Kidney tubule cell (primary cell): ENCODE data around the gene ZNF566.
A peak's percentile ranks its signal among the peaks of the same experiment; 100 is the strongest.
"Not testable (repeated sequence)": the region's sequence is repeated elsewhere in the genome, so short reads cannot be mapped to it uniquely, and the experiment has no call there.

Experiments used
- DNase-seq: peaks from one replicate; pipeline ENCODE4 v3.0.0-alpha.2; 2018; ENCODE audit warnings: low spot score

ZNF566 gene

DNA sequence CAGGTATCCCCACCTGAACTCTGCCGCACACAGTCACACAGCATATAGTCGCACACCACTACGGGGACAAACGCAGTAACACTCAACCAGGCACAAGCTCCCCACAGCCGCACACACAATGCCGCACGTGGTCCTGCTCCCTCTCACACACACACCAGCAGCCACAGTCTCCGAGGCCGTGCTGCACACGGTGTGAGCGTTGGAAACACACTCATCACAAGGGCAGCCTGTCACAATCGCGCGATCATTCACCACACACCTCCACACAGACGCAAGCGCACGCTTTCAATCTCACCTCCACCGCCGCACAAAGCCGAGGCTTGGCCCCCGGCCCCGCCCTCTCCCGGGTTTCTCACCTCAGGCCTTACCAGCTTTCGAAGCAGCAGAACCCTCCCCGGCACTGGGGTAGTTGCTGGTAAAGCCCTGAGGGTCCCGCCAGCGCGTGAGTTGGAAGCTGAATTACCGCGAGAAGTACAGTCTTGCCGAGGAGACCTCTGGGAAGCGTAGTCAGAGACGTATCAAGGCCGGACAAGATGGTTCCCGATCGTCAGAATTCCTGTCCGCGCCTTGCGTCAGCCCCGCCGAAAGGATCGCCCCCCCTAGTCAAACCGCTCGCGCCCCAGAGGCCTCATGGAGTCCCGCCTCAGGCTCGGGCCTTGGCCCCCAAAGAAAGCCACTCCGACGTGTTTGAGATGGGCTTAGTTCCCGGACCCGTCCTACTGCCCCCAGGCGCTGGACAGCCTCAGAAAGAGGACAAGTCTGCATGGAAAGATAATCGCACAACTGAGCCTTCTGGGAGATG is at the start of gene ZNF566:
ZNF566 (minus strand) TSS at position 444 of the 802 bp plus-strand sequence. CDS start 13,004 bp downstream, outside the sequence.
- DNase-seq: peak; percentile 97

DNA sequence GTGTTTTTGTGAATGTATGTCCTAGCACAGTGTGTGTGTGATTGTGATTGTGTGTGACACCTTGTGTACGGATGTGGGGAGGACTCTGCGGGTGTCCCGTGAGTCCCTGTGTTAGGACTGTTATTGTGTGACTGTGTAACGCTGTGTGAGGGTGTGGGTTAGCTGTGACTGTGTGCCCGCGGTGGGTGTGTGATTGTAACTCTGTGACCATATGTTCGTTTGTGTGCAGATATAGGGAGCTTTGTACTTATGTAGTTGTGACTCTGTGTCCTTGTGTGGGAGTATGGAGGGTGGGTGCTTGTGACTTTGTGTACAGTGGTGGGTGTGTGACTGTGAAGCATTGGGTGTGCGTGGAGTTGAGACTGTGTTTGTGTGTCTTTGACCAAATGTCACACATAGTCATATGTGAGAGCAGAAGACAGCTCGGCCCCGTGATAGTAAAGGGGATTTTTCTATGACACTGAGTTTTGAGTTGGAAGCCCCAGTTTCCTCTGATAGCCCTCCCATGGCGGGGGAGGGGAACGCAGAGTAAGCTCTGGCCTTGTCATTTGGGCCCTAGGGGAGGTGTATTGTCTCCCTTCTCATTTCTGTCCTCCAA is 39.7 kb upstream of the ZNF566 start:
- no peak for DNase-seq

DNA sequence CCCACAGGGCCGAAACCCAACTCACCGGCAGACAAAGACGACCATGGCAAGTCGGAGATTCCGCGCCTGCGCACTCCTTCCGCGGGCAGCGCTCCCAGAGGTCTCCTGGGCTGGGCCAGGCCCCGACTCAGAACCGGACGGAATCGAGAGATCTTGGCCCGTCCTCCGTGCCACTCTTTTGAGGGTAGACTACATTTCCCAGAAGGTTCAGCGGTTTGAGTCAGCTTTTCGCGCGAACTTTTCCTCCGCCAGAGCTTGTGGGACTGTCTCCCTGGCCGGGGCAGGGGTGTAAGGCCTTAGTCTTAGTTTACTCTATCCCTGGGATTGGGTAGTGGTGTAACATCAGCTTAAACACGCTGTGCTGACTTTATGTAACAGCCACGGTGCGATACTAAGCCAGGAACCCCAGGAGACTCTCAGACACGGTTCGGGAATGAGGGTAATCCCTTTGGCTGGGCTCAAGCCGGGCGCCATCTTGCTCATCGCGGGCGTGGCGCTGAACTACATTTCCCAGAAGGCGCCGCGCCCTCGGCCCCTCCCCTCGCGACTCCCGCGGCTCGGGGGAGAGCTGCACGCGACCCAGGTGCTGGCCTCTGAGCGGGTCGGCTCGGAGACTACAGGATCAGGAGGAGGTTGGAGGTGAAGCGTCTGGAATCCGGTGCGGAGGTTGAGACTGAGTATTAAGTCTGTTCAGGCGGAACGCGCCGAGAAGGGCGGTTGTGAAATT is 39.0 kb upstream of the ZNF566 start, which contains the start of gene ZNF260:
ZNF260 (minus strand) TSS at position 78 of the 727 bp plus-strand sequence. CDS start 13,033 bp downstream, outside the sequence.
- peak; percentile 94 for DNase-seq

DNA sequence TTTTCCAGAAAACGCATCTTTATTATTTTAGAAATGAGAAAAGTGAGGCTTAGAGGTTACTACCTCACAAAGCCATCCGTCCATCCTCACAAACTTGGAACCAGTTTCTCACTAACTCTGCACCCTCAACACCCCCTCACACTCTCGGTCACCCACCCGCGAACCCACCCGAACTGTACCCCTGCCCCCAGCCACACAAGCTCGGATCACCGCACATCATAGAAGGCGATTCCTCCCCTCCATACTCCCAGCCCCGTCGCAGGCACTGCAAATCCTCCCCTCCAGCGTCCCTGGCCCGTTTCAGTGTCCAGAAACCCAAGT is 38.5 kb upstream of the ZNF566 start:
- no peak for DNase-seq

DNA sequence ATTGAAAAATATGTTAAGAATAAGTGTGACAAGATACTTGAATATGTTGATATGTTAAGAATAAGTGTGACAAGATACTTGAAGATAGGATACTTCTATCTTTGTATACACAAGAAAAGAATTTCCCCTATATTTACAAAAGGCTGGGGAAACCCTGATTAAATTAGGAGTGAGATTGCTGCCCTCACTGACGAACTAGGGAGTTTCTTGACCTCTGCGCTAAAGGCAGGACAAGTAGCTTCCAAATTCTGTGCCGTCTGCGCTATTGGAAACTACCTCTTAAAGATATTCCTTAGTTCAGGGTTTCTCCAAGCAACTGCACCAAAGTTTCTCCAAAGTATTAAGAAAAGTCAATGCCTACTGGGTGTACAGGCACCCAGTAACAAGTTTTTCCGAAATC is 38.0 kb upstream of the ZNF566 start:
- peak; percentile 17 for DNase-seq

DNA sequence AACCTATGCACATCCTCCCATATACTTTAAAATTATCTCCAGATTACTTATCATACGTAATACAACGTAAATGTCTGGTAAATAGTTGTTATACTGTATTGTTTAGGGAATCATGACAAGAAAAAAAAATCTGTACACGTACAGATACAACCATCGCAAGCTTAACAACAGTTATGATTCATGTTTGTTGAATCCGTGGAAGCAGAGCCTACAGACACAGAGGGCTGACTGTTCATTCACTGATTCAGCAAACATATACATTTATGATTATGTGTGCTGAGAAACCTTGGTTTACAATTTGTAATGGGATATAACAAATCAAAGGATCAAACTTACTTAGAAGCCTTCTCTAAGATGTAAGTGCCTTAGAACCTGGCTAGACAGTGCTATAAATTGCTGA is 37.2 kb upstream of the ZNF566 start:
- DNase-seq: peak; percentile 11

DNA sequence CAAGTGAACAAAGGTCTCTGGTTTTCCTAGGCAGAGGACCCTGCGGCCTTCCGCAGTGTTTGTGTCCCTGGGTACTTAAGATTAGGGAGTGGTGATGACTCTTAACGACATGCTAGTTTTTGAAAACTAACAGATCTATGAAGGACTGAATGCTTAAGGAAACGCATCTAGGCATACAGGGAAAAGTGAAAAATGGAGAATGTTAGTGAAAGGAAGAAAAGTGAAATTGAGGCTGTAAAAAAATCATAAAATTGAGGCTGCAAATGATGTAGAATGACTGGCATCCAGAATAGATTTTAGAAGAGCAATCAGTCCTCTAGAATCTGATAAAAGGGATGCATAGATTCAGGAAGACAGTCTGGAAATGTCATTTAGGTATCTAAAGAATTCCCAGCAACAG is 35.3 kb upstream of the ZNF566 start:
- no peak for DNase-seq

DNA sequence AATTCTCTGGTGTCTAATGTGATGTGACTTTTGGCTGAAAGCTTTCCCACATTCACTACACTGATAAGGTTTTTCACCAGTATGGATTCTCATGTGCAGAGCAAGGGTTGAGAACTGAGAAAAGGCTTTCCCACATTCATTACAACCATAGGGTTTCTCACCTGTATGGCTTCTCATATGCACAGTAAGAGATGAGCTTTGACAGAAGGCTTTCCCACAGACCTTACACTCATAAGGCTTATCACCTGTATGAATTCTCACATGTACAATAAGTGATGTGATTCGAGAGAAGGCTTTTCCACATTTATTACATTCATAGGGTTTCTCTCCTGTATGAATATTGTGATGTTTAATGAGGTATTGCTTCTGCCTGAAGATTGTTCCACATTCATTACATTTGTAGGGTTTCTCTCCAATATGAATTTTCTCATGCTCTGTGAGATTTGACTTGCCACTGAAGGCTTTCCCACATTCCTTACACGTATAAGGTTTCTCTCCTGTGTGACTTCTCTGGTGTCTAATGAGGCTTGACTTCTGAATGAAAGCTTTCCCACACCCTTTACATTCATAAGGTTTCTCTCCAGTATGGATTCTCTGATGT is 24.8 kb upstream of the ZNF566 start:
- no peak for DNase-seq

DNA sequence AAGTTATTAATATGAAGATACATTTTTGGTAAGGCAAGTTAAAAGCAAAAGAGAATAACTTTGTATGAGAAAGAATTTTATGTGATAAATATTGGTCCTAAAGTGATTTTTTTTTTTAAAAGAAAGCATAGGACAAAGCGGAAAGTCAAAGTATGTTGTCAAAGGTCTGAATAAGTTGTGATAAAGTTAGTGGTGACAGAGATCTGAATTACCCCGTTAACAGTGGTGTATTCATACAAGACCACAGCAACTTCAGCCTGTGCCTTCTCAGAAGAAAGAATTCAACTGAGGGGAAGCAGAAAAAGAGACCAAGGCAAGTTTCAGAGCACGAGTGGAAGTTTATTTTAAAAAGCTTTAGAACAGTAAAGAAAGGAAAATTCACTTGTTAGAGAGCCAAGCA is 19.0 kb upstream of the ZNF566 start:
- DNase-seq: no peak

DNA sequence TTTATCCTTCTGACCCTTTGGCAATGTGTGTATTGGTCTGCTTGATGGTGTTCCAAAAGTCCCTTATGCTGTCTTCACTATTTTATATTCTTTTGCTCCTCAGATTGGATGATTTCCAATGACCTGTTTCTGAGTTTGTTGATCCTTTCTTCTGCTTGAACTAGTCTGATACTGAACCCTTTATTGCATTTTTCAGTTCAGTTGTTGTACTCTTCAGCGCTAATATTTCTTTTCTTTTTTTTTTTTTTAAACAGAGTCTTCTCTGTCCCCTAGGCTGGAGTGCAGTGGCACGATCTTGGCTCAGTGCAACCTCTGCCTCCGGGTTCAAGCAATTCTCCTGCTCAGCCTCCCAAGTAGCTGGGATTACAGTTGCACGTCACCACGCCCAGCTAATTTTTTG is 12.6 kb upstream of the ZNF566 start:
- DNase-seq: no peak

DNA sequence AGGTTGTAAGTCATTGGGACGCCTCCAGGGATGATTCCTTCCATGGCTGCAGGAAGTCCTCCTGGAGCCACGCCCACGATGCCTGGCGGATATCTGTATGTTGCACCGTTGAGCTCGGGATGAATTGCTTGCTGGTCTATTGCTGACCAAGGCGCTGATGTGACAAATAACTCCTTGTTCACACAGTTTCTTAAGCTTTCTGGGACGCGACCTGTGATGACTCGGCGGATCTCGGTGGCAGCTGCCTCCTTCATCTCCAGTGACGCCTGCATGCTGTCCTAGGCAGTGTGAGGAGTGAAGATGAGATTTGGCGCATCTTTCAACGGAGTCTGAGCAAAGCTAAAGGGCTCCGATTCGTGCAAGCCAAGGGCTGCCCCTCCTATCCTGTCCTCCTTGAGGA is 7.6 kb upstream of the ZNF566 start:
- DNase-seq: no peak

DNA sequence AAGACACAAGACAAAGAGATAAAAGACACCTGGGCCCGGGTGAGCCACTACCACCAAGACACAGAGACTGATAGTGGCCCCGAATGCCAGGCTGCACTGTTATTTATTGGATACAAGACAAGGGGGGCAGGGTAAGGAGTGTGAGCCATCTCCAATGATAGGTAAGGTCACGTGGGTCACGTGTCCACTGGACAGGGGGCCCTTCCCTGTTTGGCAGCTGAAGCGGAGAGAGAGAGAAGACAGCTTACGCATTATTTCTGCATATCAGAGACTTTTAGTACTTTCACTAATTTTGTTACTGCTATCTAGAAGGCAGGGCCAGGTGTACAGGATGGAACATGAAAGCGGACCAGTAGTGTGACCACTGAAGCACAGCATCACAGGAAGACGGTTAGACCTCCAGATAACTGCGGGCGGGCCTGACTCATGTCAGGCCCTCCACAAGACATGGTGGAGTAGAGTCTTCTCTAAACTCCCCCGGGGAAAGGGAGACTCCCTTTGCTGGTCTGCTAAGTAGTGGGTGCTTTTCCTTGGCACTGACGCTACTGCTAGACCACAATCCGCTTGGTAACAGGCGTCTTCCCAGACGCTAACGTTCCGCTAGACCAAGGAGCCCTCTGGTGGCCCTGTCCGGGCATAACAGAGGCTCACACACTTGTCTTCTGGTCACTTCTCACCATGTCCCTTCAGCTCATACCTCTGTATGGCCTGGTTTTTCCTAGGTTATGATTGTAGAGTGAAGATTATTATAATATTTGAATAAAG is 3.5 kb upstream of the ZNF566 start:
- DNase-seq: peak; percentile 39

DNA sequence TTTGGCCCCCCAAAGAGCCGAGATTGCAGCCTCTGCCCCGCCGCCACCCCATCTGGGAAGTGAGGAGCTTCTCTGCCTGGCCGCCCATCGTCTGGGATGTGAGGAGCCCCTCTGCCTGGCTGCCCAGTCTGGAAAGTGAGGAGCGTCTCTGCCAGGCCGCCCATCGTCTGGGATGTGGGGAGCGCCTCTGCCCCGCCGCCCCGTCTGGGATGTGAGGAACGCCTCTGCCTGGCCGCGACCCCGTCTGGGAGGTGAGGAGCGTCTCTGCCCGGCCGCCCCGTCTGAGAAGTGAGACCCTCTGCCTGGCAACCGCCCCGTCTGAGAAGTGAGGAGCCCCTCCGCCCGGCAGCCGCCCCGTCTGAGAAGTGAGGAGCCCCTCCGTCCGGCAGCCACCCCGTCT is 1.5 kb upstream of the ZNF566 start:
- DNase-seq: not testable (repeated sequence)

DNA sequence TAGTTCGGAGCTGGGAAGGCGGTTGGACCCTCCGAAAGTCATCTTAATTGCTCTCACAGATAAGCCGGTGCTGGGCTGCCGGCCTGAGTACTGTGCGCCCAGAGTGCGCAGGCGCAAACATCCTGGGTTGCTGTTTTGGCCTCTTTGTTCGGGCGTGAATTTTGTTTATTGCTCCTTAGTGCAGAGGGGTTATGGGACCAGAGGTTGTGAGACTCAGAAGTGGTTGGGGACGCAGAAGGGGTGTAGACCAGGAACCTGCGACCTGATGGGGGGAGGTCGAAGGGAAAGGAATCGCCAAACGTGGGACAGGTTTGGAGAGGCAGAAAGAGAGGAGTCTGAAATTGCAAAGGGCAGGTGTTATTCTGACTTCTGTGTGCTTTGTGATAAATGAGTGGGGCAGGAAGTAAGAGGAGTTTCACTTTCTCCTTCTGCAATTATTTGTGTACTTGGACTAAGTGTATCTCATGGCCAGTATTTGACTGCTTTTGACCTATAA is 607 bp upstream of the ZNF566 start:
- peak; percentile 89 for DNase-seq

DNA sequence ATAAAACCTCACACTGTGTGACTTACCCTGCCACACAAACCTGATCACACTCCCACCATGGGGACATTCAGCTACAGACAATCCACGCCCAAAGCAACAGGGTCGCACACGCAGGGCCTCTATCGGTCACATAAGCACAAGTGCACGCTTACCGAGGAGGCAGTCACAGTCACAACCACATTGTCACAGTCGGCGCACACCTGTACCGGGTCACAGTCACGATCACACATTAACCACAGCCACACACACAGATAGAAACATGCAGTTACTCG is 579 bp downstream of the ZNF566 start:
- no peak for DNase-seq

DNA sequence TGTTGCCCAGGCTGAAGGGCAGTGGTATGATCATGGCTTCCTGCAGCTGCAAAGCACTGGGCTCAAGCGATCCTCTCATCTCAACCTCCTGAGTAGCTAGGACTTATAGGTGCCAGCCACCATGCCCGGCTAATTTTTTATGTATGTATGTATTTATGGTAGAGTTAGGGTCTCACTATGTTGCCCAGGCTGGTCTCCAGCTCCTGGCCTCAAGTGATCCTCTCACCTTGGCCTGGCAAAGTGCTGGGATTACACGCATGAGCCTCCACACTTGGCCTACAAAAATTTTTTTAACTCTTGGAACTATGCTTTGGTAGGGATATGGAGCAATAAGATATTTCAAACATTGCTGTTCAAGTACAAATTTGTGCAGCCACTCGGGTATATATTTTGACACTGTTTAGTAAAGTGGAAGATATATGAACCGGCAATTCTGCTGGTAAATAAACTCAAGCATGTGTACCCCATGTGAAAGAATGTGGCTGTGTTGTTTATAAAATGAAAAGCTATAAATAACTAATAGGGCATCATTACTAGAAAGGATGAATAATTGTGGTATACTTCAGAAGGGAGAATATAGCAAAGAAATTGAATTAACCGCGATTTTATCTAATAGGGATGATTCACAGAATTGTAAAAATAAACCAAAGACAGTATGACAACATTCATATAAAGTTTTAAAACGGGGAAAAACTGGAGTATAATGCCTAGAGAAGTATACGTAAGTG is 1.1 kb downstream of the ZNF566 start:
- DNase-seq: no peak

DNA sequence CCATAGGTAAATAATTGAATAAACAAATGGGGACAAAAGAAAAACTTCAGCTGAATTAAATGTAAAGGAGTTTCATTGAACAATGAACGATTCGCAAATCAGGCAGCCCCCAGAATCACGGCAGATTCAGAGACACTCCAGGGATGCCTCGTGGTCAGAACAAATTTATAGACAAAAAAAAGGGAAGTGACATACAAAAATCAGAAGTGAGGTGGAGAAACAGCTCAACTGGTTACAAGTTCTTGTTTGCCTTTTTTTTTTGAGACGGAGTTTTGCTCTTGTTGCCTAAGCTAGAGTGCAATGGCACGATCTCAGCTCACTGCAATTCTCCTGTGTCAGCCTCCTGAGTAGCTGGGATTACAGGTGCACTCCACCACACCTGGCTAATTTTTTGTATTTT is 5.7 kb downstream of the ZNF566 start:
- no peak for DNase-seq

DNA sequence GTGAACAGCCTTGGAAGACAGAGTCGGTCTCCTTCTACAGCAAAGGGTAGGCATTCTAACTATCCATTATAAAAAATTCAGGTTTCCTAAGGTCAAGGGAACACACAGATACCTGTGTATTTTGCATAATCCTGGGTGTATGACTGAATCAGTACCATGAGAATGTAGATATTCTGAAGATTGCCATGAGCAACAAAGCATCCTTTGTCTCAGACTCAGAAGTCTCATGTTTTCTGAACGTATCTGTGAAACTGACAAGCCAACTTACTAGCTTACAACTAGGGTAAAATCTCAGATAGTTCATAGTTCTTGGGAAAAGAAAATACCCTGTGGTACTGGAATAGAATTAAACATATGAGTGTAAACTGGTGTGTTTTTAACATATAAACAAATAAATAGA is 6.5 kb downstream of the ZNF566 start:
- DNase-seq: no peak

DNA sequence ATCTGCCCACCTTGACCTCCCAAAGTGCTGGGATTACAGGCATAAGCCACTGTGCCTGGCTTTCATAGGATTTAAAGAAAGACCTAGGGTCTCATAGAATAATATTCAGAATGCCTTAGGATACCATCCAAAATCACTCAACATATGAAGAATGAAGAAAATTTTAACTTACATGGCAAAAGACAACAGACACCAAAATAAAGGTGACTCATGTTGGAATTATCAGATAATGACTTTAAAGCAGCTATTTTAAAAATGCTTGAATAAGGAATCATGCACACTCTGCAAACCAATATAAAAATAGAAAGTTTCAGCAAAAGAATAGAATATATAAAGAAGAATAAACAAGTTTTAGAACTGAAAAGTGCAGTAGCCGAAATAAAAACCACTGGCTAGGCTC is 29.3 kb downstream of the ZNF566 start:
- DNase-seq: no peak

DNA sequence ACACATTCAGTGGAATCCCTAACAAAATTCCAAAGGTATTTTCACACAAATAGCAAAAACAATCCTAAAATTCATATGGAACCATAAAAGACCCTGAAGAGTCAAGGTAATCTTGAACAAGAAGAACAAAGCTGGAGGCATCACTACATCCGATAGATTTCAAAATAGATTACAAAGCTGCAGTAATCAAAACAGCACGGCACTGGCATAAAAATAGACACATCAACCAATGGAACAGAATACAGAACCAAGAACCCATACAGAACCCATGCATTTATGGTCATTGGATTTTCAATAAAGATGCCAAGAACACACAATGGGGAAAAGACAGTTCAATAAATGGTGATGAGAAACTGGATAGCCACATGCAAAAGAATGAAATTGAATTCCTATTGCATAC is 32.5 kb downstream of the ZNF566 start:
- no peak for DNase-seq

DNA sequence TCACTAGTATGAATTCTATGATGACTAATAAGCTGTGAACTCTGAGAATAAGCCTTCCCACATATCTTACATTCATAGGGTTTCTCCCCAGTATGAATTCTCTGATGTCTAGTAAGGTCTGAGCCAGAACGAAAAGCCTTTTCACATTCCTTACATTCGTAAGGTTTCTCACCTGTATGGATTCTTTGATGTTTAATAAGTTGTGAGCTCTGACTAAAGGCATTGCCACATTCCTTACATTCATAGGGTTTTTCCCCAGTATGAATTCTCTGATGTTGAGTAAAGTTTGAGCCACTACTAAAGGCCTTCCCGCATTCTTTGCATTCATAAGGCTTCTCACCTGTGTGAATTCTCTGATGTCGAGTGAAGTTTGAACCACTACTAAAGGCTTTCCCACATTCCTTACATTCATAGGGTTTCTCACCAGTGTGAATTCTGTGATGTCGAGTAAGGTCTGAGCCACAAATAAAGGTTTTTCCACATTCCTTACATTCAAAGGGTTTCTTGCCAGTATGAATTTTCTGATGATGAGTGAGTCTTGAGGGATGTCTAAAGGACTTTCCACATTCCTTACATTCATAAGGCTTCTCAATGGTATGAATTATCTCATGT is 40.2 kb downstream of the ZNF566 start:
- DNase-seq: peak; percentile 2
